MCF 10A (cell line): ENCODE data around the gene PRUNE2. TPM values are rescaled to one million over a fixed set of nuclear protein-coding genes. Genes with fewer than 3 reads are reported as not detected.

ENCODE experiments used
- BruUV-seq: library from RNA; stranded (reverse); fragments of 400-500 nt; replicated peaks from 2 replicates; lab custom pipeline; 2021; lab: Mats Ljungman, UMichigan
- CTCF ChIA-PET: fragments of 300-600 bp; sonication (Branson Sonifier 250); formaldehyde crosslinking; extraction: SDS; loops from one replicate; lab custom pipeline; 2021; ENCODE audit warnings: antibody characterized with exemption, inconsistent platforms; lab: Yijun Ruan, JAX
- POLR2A ChIA-PET: fragments of 300-600, 350-650 bp; sonication (Branson Sonifier 250); formaldehyde crosslinking; extraction: SDS; loops from one replicate; lab custom pipeline; 2020; ENCODE audit warnings: antibody characterized with exemption, inconsistent platforms; lab: Yijun Ruan, JAX
- DNase-seq: peaks from one replicate; pipeline ENCODE4 v3.0.0-alpha.2; 2018; ENCODE audit not compliant: unreplicated experiment
- H3K27ac Mint-ChIP-seq: one replicate; pipeline ENCODE4 v1.8.0; 2022; ENCODE audit warnings: mild to moderate bottlenecking, low read depth, mixed read lengths; ENCODE audit not compliant: unreplicated experiment
- H3K27me3 Mint-ChIP-seq: one replicate; pipeline ENCODE4 v1.8.0; 2022; ENCODE audit warnings: mixed read lengths; ENCODE audit not compliant: insufficient read depth, unreplicated experiment
- H3K36me3 Mint-ChIP-seq: one replicate; pipeline ENCODE4 v1.8.0; 2022; ENCODE audit warnings: mild to moderate bottlenecking, moderate library complexity, mixed read lengths; ENCODE audit not compliant: insufficient read depth, unreplicated experiment
- H3K4me1 Mint-ChIP-seq: one replicate; pipeline ENCODE4 v1.8.0; 2022; ENCODE audit warnings: mixed read lengths; ENCODE audit not compliant: insufficient read depth, unreplicated experiment
- H3K4me3 Mint-ChIP-seq: one replicate; pipeline ENCODE4 v1.8.0; 2022; ENCODE audit warnings: mild to moderate bottlenecking, moderate library complexity, mixed read lengths; ENCODE audit not compliant: unreplicated experiment
- H3K9me3 Mint-ChIP-seq: one replicate; pipeline ENCODE4 v1.8.0; 2022; ENCODE audit warnings: mixed read lengths; ENCODE audit not compliant: unreplicated experiment
- intact Hi-C: fragments of 100-400 bp; cut with micrococcal nuclease; formaldehyde crosslinking; loops from 2 replicates; pipeline ENCODE4 v1.14.1; 2022
- total RNA-seq: library from RNA; stranded (reverse); gene quantifications from 2 replicates; pipeline ENCODE4 v1.2.3, GENCODE V29; 2022
- TF ChIP-seq, protein P1 (sequence below): fragments of 200-600 bp; IDR thresholded peaks from one replicate; pipeline ENCODE4 v1.8.0; 2022; ENCODE audit warnings: antibody characterized with exemption, mild to moderate bottlenecking; ENCODE audit not compliant: unreplicated experiment

The PRUNE2 gene
- total RNA-seq, 1 experiment from 2014 or later, result 0.63 TPM

DNA sequence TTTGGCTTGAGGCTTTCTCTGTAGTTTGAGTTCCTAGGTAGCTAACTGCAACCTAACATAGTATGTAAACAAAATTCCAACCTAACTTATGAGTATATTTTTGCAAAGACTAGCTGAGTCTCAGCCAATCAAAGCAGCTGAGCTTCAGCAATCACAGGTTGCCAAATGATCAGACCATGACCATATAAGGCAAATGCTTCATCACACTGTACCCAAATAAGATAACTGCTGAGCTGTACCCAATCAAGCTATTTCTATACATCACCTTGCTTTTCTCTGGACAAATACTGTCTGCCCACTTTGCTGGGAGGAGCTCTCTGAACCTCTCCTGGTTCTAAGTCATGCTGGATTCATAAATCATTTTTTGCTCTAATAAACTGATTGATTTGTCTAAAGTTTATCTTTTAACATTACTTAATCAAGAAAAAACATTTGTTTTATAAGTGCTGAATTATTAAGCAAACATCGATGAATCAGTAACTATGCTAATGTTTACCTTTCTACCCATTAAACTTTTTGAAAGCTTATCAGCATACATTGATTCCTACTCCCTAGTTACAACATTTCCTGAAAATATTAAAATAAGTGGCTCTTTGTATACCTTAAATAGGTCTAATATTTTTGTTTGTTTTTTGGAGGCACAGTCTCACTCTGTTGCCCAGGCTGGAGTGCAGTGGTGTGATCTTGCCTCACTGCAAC, 271.4 kb downstream of the PRUNE2 start:
- Mint-ChIP-seq H3K4me3 (no peak overlapping the region), H3K4me1 (peaks cover 8% of the 10 kb centered on the region), H3K27me3 (no peaks in the 10 kb centered on the region), H3K9me3 (no peaks in the 10 kb centered on the region), H3K27ac (no peak overlapping the region), H3K36me3 (no peaks in the 10 kb centered on the region)
- intact Hi-C loops, result no loop called here
- peak; percentile 51 for DNase-seq
- CTCF ChIA-PET, result interaction anchor here (0.7 to 1.4 kb wide), 4 partner anchors 22 to 361 kb away, joined by 3 to 5 read pairs (median 4); no protein-coding TSS in a partner anchor
- TF ChIP-seq, protein P1, sequence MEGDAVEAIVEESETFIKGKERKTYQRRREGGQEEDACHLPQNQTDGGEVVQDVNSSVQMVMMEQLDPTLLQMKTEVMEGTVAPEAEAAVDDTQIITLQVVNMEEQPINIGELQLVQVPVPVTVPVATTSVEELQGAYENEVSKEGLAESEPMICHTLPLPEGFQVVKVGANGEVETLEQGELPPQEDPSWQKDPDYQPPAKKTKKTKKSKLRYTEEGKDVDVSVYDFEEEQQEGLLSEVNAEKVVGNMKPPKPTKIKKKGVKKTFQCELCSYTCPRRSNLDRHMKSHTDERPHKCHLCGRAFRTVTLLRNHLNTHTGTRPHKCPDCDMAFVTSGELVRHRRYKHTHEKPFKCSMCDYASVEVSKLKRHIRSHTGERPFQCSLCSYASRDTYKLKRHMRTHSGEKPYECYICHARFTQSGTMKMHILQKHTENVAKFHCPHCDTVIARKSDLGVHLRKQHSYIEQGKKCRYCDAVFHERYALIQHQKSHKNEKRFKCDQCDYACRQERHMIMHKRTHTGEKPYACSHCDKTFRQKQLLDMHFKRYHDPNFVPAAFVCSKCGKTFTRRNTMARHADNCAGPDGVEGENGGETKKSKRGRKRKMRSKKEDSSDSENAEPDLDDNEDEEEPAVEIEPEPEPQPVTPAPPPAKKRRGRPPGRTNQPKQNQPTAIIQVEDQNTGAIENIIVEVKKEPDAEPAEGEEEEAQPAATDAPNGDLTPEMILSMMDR, result no peak
- POLR2A ChIA-PET, result interaction anchor here (1.2 kb wide), 1 partner anchor 20 kb away, joined by 4 read pairs; no protein-coding TSS in a partner anchor
- no TSS peak for BruUV-seq

DNA sequence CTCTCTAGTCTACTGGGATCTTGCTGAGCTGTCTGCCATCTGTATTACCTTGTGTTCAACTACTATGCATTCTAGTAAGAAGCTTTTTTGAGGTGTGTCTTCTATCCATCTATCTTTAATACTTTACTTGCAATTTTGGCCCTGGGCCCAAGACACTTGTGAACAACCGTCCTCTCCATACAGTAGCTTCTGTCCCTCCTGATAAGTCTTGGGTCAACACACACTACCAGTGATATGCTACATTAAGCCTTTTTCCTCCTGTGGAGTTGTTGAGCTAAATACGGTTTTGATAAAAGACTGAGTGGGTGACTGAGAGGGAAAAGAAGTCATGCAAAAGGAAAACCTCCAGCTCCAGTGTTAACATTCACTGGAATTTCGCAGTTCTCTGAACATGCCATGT, 275.0 kb downstream of the PRUNE2 start:
- H3K27ac Mint-ChIP-seq, result no peak overlapping the region
- no peaks in the 10 kb centered on the region for H3K36me3 Mint-ChIP-seq

DNA sequence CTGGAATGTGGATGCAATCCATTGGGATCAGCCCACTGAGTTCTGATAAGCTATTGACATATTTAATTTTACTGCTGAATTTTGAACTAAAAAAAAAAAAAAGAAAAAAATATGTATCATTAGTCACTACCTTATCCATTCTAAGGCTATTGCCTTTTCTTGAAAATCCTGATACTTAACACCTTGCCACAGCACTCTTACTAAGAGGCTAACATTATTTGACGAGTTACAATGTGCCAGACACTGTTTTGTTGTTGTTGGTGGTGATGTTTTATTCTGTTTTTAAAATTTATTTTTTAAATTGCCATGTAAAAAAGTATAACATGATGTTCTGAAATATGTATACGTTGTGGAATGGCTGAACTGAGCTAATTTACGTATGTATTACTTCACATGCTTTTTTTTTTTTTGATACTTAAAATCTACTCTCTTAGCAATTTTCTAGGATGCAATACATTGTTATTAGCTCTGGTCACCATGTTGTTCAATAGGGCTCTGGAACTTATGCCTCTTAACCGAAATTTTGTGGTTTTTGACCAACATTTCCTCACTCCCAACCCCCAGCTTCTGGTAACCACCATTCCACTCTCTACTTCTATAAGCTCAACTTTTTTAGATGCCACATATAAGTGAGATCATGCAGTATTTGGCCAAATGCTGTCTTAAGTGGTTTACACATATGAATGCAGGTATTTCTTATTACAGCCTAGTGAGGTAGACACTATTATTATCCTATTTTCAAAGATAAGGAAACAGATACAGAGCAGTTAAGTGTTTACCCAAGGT, 276.5 kb downstream of the PRUNE2 start:
- peak overlapping the region; percentile 57 for H3K27ac Mint-ChIP-seq
- H3K27me3 Mint-ChIP-seq, result no peaks in the 10 kb centered on the region
- intact Hi-C loops, result no loop called here
- TF ChIP-seq, protein P1, result no peak
- H3K9me3 Mint-ChIP-seq, result no peaks in the 10 kb centered on the region
- CTCF ChIA-PET, result interaction anchor here (0.6 kb wide), 2 partner anchors 16 to 198 kb away, joined by 4 to 5 read pairs; no protein-coding TSS in a partner anchor
- H3K4me1 Mint-ChIP-seq, result no peaks in the 10 kb centered on the region
- BruUV-seq, result no TSS peak
- H3K36me3 Mint-ChIP-seq, result no peaks in the 10 kb centered on the region
- no peak overlapping the region for H3K4me3 Mint-ChIP-seq
- POLR2A ChIA-PET, result no interaction called here
- DNase-seq, result no peak

More for the DNA sequence above, 275.0 kb downstream of the PRUNE2 start:
- intact Hi-C loops, result no loop called here
- H3K27me3 Mint-ChIP-seq, result no peaks in the 10 kb centered on the region
- ChIA-PET POLR2A (no interaction called here), CTCF (interaction anchor here (0.6 to 1.2 kb wide), 3 partner anchors 12 to 176 kb away, joined by 3 to 4 read pairs (median 3); no protein-coding TSS in a partner anchor)
- no peak overlapping the region for H3K4me3 Mint-ChIP-seq
- no peaks in the 10 kb centered on the region for H3K9me3 Mint-ChIP-seq
- no peaks in the 10 kb centered on the region for H3K4me1 Mint-ChIP-seq
- BruUV-seq, result no TSS peak
- TF ChIP-seq, protein P1, result no peak
- DNase-seq, result no peak

DNA sequence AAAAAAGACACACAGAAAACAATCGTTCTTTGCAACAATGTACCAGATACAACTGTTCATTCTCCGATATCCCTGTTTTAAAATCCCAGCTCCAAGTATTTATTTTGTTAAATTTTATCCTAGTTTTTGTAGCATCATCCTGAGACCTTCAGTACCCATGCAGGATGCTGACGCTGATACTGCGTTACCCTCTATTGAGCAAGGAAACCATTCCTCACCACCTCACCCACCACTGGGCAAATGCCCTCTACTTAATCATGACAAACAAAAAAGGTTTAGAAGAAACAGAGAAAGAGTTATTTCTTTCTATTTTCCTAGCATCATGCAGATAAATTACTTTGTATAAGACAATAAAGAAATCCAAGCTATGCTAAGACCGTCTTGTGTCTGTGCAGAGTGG, 277.8 kb downstream of the PRUNE2 start:
- H3K27me3 Mint-ChIP-seq, result no peaks in the 10 kb centered on the region
- TF ChIP-seq, protein P1, result no peak

More for the DNA sequence above, 277.8 kb downstream of the PRUNE2 start:
- H3K9me3 Mint-ChIP-seq, result no peaks in the 10 kb centered on the region
- intact Hi-C loops, result no loop called here
- POLR2A ChIA-PET, result no interaction called here
- BruUV-seq, result no TSS peak
- no peaks in the 10 kb centered on the region for H3K4me1 Mint-ChIP-seq
- H3K36me3 Mint-ChIP-seq, result no peaks in the 10 kb centered on the region
- CTCF ChIA-PET, result no interaction called here
- H3K27ac Mint-ChIP-seq, result no peak overlapping the region
- no peak overlapping the region for H3K4me3 Mint-ChIP-seq
- DNase-seq, result no peak
